HG02623 (cell line): Measurements from ENCODE around the gene APBA3.

Source experiments
- ATAC-seq: cut with Tn5 transposase; IDR thresholded peaks from one replicate; pipeline ENCODE4 v1.9.1; 2021; ENCODE audit warnings: moderate library complexity; ENCODE audit not compliant: unreplicated experiment

Gene APBA3

GRCh38 chr19:3751236-3751635, 10.3 kb downstream of the APBA3 start:
- ATAC-seq: no peak

- ATAC-seq: no peak
Observed at GRCh38 chr19:3750211-3750610, 11.3 kb downstream of the APBA3 start.

- no peak for ATAC-seq
Observed at GRCh38 chr19:3748965-3749364, 12.5 kb downstream of the APBA3 start.

GRCh38 chr19:3746371-3747056, 15.0 kb downstream of the APBA3 start:
- no peak for ATAC-seq

- no peak for ATAC-seq
Observed at GRCh38 chr19:3745363-3746045, 16.0 kb downstream of the APBA3 start.

GRCh38 chr19:3743486-3743885, 18.0 kb downstream of the APBA3 start:
- no peak for ATAC-seq

GRCh38 chr19:3740431-3740830, 21.1 kb downstream of the APBA3 start:
- no peak for ATAC-seq

GRCh38 chr19:3738477-3739220, 22.8 kb downstream of the APBA3 start:
- ATAC-seq: no peak

- ATAC-seq: no peak
Observed at GRCh38 chr19:3737487-3738205, 23.8 kb downstream of the APBA3 start.

GRCh38 chr19:3736106-3736724, 25.3 kb downstream of the APBA3 start:
- ATAC-seq: no peak

GRCh38 chr19:3734310-3734600, 27.2 kb downstream of the APBA3 start:
- ATAC-seq: no peak

- ATAC-seq: no peak
Observed at GRCh38 chr19:3733549-3734309, 27.8 kb downstream of the APBA3 start.

- ATAC-seq: no peak
Observed at GRCh38 chr19:3732108-3732507, 29.4 kb downstream of the APBA3 start.

- no peak for ATAC-seq
Observed at GRCh38 chr19:3730457-3730958, 31.0 kb downstream of the APBA3 start.

- no peak for ATAC-seq
Observed at GRCh38 chr19:3725640-3726310, 35.7 kb downstream of the APBA3 start.

GRCh38 chr19:3725121-3725520, 36.4 kb downstream of the APBA3 start:
- ATAC-seq: no peak

- ATAC-seq: no peak
Observed at GRCh38 chr19:3723883-3724282, 37.6 kb downstream of the APBA3 start.

- no peak for ATAC-seq
Observed at GRCh38 chr19:3723110-3723488, 38.4 kb downstream of the APBA3 start.

GRCh38 chr19:3722443-3723109, 38.9 kb downstream of the APBA3 start:
- no peak for ATAC-seq
